Skin of body (tissue), 2 donors: ENCODE measurements around the gene COG4. TPM values are rescaled to one million over a fixed set of nuclear protein-coding genes. Genes with fewer than 3 reads are reported as not detected.
"Not testable (repeated sequence)": the region's sequence is repeated elsewhere in the genome, so short reads cannot be mapped to it uniquely, and the experiment has no call there.

Experiments
- DNase-seq: peaks from one replicate; lab custom pipeline; 2025; lab: John Stamatoyannopoulos, UW
- total RNA-seq: library from RNA; depleted of rRNA; stranded (reverse); fragments of >200 nt; gene quantifications from one replicate; pipeline ENCODE4 v1.2.3, GENCODE V29; 2014

COG4 gene
- total RNA-seq, result 28.7 TPM

DNA sequence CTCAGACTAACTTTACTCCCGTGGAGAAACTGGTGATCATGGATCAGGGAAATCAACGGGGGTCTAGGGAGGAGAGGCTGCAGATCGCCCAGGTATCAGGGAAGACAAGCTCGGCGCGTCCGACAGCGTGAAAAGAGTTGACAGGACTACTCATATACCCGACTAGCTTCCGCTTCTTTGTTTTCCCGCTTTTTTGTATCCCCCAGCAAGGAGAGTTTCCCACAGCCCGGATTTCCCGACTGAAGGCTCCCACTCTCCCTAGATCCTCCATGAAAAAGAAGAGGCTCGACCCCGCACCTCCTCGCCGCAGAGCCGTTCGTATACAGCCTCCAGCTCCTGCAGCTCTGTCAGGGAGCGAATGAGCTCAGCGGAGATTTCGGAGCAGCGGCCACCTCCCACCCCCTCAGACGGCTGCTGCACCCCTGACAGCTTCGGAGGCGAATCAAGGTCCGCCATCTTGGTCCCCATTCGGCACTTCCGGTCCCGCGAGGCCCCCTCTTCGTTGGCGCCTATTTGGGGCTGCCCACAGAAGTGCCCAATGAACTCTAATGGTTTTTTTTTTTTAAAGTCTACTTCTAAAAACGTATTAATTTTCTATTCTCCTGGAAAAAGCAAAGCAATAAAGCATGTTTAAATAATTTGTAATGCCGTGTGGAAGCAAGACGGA lies at the start of gene COG4:
Gene COG4, minus strand, starts transcription at position 479 of the 667 bp plus-strand sequence. Its CDS starts 11 bp downstream, at position 468.
- DNase-seq, result peak; percentile 85

DNA sequence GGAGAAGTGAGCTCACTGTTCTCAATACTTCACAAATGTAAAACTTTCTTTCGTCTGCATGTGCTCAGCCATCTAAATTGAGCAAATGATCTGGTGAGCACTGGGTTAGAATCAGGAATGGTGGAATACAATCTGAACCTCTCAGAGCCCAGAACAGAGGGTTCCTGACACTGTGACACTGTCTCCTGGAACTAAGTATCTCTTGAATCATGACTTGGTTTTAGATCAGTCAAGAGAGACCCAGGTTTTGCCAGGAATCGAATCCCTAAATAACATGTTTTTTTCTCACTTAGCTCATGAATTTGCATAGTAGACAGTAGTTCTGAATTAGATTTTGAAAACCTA lies 49.5 kb upstream of the COG4 start:
- no peak for DNase-seq

DNA sequence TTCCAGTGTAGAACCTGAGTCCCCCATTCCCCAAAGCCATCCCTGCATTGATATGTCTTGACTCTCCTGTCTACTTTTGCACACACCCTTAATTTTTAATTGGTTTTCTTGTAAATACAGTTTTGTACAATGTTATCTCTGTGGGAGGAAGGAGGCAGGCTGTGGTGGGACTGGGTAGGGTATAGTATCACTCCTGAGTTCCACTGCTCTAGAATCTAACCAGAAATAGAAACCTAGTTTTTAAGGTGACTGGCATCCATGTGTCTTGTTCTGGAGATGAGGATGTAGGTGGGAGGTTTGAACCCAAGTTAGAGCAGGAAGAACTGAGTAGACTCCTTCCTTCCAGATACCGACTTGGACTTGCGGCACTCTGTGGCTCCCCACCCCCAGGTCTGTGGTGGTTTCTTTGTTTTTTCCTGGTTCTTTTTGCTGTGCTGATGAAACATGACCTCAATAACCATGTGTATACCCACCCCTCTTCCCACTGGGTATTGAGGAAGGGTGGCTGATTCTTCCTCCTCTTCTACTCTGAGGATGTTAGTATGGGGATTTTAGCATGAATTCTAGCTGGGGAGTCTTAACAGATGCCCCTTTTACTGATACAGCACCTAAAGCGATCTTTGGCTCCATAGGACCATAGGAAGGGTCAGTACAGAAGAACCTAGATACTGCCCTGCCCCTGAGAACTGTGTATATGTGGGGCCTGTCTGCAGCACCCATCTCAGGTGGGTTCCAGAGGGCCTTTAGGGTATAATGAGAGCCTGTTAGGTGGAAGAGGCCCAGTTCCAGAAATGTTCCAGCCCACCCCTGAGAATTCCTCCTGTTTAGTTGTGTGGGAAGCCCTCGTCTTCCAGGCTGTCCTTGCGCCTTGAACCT lies 48.9 kb upstream of the COG4 start:
- no peak for DNase-seq

GRCh38 chr16:70571623-70572022 lies 48.3 kb upstream of the COG4 start:
- DNase-seq, result no peak

- DNase-seq, result no peak
Measured at GRCh38 chr16:70570967-70571570, 47.7 kb upstream of the COG4 start.

DNA sequence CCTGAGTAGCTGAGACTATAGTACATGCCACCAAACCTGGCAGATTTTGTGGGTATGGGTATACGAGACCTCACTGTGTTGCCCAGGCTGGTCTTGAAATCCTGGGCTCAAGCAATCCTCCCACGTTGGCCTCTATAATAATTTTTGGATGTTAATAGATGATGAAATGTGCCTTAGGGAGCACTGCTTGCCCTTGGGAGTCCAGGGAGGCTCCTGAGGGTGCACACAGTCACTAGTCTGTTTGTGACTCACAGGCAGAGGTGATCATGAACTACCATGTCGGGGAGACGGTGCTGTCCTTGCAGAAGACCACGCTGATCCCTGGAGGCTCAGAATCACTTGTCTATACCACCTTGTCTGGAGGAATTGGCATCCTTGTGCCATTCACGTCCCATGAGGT lies 46.4 kb upstream of the COG4 start:
- no peak for DNase-seq

- no peak for DNase-seq
Measured at GRCh38 chr16:70568601-70569237, 45.4 kb upstream of the COG4 start.

GRCh38 chr16:70565053-70565452 lies 41.7 kb upstream of the COG4 start:
- no peak for DNase-seq

- DNase-seq, result no peak
Measured at GRCh38 chr16:70563636-70564035, 40.3 kb upstream of the COG4 start.

DNA sequence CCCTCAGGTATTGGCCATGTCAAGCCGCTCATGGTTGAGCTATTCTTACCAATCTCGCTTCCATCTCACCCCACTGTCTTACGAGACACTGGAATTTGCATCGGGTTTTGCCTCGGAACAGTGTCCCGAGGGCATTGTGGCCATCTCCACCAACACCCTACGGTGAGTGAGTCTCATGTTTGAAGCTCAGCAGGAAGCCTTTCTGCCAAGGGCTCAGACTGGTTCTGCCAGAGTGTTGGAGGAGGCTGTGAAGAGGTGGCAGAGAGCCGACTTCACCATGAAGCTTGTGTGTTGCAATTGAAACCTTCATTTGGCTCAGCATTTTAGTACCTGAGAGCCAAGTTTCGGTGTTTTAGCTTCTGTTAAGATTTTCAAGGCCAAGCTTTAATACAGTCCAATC lies 38.3 kb upstream of the COG4 start:
- no peak for DNase-seq

GRCh38 chr16:70556063-70556462 lies 32.7 kb upstream of the COG4 start:
- DNase-seq, result no peak

- no peak for DNase-seq
Measured at GRCh38 chr16:70553645-70554044, 30.3 kb upstream of the COG4 start.

DNA sequence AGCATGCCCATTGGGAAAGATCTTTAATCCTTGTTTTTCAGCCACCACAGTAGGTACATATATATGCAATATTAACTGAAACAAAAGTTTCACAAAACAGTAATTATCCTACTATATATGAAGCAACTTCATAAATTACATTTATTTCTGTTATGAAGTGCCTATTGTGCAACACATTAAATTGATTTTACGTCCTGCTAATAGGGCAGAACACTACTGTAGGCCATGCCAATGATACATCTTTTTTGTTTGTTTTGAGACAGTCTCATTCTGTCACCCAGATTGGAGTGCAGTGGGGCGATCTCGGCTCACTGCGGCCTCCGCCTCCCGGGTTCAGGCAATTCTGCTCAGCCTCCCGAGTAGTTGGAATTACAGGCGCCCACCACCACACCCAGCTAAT lies 29.3 kb upstream of the COG4 start:
- DNase-seq, result no peak

DNA sequence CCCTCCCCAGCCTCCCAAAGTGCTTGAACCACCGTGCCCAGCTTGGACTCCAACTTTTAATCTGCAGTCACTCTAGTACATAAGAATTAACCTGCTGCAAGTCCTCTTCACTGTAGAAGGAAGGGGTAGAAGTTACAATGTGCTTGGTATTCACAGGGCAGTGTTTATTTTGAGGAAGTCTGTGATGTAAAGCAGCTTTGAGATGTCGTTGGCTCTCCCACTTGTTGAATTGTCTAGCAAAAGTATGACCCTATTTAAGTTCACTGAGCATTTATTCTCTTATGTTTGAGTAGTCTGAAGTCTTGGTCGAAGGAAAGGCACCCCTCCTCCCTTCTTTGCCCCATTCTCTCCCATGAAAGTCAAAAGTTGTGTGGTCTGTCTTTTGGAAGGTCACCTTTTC lies 28.4 kb upstream of the COG4 start:
- no peak for DNase-seq

GRCh38 chr16:70550082-70550481 lies 26.7 kb upstream of the COG4 start:
- no peak for DNase-seq

GRCh38 chr16:70548936-70549335 lies 25.6 kb upstream of the COG4 start:
- no peak for DNase-seq

GRCh38 chr16:70544548-70544947 lies 21.2 kb upstream of the COG4 start:
- DNase-seq, result no peak

DNA sequence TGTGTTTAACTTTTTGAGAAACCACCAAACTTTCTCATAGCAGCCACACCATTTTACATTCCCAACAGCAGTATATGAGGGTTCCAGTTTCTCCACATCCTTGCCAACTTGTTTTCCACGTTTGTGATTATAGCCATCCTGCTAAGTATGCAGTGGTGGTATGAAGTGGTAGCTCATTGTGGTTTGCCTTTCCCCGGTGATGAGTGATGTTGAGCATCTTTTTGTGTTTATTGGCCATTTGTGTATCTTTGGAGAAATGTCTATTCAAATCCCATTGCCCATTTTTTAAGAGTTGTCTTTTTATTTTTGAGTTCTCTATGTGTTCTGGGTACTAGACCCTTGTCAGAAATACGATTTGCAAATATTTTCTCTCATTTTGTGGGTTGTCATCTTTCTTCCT lies 17.6 kb upstream of the COG4 start:
- DNase-seq, result no peak

- no peak for DNase-seq
Measured at GRCh38 chr16:70534971-70535370, 11.6 kb upstream of the COG4 start.

GRCh38 chr16:70529954-70530353 lies 6.6 kb upstream of the COG4 start:
- not testable (repeated sequence) for DNase-seq

- peak; percentile 14 for DNase-seq
Measured at GRCh38 chr16:70529051-70529777, 5.9 kb upstream of the COG4 start.
